SU-DHL-6 (cell line): ENCODE results near the gene EEF1A2.

ENCODE experiments used
- EZH2phosphoT487 ChIP-seq: fragments of 200-600 bp; sonication (generic), shearing (Covaris generic); conservative IDR thresholded peaks from 2 replicates; pipeline ENCODE4 v1.6.1; 2018; ENCODE audit warnings: mild to moderate bottlenecking, antibody characterized with exemption, low read length, moderate library complexity, mixed read lengths
- TF ChIP-seq, protein P1 (sequence below): fragments of 200-600 bp; sonication (generic); IDR thresholded peaks from one replicate; pipeline ENCODE4 v1.5.1; 2017; ENCODE audit warnings: antibody characterized with exemption, mild to moderate bottlenecking, low read length, moderate library complexity; ENCODE audit not compliant: insufficient read depth, poor library complexity, severe bottlenecking

DNA sequence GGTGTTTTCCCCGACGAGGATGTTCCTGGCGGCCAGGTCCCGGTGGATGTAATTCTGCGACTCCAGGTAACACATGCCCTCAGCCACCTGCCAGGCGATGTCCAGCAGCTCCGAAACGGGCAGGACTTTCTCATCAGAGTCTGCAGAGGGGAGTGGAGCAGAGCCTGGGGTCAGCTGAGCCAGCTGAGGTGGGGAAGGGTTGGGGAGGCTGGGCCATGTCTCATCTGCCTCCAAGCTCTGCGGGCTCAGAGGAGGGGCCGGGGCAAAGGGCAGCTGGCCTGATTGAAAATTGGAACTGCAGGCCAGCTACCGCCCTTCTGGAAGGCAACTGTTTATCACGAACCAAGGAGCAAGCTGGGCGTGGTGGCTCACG, 31.9 kb upstream of the EEF1A2 start:
- TF ChIP-seq, protein P1, sequence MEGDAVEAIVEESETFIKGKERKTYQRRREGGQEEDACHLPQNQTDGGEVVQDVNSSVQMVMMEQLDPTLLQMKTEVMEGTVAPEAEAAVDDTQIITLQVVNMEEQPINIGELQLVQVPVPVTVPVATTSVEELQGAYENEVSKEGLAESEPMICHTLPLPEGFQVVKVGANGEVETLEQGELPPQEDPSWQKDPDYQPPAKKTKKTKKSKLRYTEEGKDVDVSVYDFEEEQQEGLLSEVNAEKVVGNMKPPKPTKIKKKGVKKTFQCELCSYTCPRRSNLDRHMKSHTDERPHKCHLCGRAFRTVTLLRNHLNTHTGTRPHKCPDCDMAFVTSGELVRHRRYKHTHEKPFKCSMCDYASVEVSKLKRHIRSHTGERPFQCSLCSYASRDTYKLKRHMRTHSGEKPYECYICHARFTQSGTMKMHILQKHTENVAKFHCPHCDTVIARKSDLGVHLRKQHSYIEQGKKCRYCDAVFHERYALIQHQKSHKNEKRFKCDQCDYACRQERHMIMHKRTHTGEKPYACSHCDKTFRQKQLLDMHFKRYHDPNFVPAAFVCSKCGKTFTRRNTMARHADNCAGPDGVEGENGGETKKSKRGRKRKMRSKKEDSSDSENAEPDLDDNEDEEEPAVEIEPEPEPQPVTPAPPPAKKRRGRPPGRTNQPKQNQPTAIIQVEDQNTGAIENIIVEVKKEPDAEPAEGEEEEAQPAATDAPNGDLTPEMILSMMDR = no peak
- TF ChIP-seq EZH2phosphoT487 = no peak
